Endothelial cell (in vitro differentiated cells): ENCODE results near the gene FRMD1. TPM values are rescaled to one million over a fixed set of nuclear protein-coding genes. Genes with fewer than 3 reads are reported as not detected.

ENCODE experiments used
- DNase-seq: peaks from one replicate; pipeline ENCODE4 v3.0.0; 2021; ENCODE audit warnings: low spot score
- H3K27ac Mint-ChIP-seq: one replicate; pipeline ENCODE4 v1.8.0; 2021; ENCODE audit warnings: mixed read lengths, inconsistent platforms; ENCODE audit not compliant: unreplicated experiment
- H3K27me3 Mint-ChIP-seq: one replicate; pipeline ENCODE4 v1.8.0; 2021; ENCODE audit warnings: mild to moderate bottlenecking, moderate library complexity, mixed read lengths, inconsistent platforms; ENCODE audit not compliant: unreplicated experiment
- H3K36me3 Mint-ChIP-seq: one replicate; pipeline ENCODE4 v1.8.0; 2021; ENCODE audit warnings: mild to moderate bottlenecking, low read depth, mixed read lengths, inconsistent platforms; ENCODE audit not compliant: unreplicated experiment
- H3K4me1 Mint-ChIP-seq: one replicate; pipeline ENCODE4 v1.8.0; 2021; ENCODE audit warnings: mild to moderate bottlenecking, mixed read lengths, inconsistent platforms; ENCODE audit not compliant: unreplicated experiment
- H3K4me3 Mint-ChIP-seq: one replicate; pipeline ENCODE4 v1.8.0; 2021; ENCODE audit warnings: mild to moderate bottlenecking, mixed read lengths, inconsistent platforms; ENCODE audit not compliant: unreplicated experiment
- H3K9me3 Mint-ChIP-seq: one replicate; pipeline ENCODE4 v1.8.0; 2021; ENCODE audit warnings: mixed read lengths, inconsistent platforms; ENCODE audit not compliant: unreplicated experiment
- total RNA-seq: library from RNA; stranded (reverse); fragmentation: NEBNext Ultra II Directional; extraction: Animal tissue kit (Norgen Biotek cat#: 25700); gene quantifications from one replicate; pipeline ENCODE4 v1.2.1, GENCODE V29; 2021; ENCODE audit not compliant: unreplicated experiment
- TF ChIP-seq, protein P1 (sequence below): fragments of 200-600 bp; sonication (generic); IDR thresholded peaks from one replicate; pipeline ENCODE4 v1.5.0; 2021; ENCODE audit warnings: antibody characterized with exemption; ENCODE audit not compliant: unreplicated experiment

FRMD1 gene
- total RNA-seq, 1 donor from 2014 or later: 0.05 TPM

- Mint-ChIP-seq H3K27ac (no peak overlapping the region), H3K4me1 (no peaks in the 10 kb centered on the region), H3K9me3 (no peaks in the 10 kb centered on the region), H3K27me3 (peaks cover 2% of the 10 kb centered on the region), H3K36me3 (no peaks in the 10 kb centered on the region), H3K4me3 (no peak overlapping the region)
- TF ChIP-seq, protein P1, sequence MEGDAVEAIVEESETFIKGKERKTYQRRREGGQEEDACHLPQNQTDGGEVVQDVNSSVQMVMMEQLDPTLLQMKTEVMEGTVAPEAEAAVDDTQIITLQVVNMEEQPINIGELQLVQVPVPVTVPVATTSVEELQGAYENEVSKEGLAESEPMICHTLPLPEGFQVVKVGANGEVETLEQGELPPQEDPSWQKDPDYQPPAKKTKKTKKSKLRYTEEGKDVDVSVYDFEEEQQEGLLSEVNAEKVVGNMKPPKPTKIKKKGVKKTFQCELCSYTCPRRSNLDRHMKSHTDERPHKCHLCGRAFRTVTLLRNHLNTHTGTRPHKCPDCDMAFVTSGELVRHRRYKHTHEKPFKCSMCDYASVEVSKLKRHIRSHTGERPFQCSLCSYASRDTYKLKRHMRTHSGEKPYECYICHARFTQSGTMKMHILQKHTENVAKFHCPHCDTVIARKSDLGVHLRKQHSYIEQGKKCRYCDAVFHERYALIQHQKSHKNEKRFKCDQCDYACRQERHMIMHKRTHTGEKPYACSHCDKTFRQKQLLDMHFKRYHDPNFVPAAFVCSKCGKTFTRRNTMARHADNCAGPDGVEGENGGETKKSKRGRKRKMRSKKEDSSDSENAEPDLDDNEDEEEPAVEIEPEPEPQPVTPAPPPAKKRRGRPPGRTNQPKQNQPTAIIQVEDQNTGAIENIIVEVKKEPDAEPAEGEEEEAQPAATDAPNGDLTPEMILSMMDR: no peak
- no peak for DNase-seq
These were observed 63.4 kb downstream of the FRMD1 start for GRCh38 chr6:168015482-168016175.

DNA sequence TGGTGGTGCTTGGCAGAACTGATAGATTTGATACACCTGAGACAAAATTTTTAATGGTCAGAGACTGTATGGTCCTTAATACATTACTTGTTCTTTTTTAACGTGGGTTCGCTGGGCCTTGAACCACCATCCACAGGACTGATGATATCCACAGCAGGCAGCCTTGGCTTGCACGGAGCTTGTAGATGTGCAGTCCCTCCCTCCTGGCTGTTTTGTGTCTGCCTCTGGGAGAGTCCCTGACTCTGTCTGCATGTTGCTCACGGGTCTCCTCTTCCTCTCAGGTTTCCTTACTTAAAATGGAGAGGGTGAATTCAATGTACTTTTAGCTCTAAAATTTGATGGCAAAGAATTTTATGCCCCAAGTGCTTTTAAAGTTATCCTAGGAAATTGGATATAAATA lies 64.0 kb downstream of the FRMD1 start:
- H3K36me3 Mint-ChIP-seq: no peaks in the 10 kb centered on the region
- H3K27ac Mint-ChIP-seq: no peak overlapping the region
- no peak overlapping the region for H3K4me3 Mint-ChIP-seq
- H3K27me3 Mint-ChIP-seq: peaks cover 2% of the 10 kb centered on the region
- no peaks in the 10 kb centered on the region for H3K9me3 Mint-ChIP-seq
- no peaks in the 10 kb centered on the region for H3K4me1 Mint-ChIP-seq
- no peak for DNase-seq
- TF ChIP-seq, protein P1: no peak

DNA sequence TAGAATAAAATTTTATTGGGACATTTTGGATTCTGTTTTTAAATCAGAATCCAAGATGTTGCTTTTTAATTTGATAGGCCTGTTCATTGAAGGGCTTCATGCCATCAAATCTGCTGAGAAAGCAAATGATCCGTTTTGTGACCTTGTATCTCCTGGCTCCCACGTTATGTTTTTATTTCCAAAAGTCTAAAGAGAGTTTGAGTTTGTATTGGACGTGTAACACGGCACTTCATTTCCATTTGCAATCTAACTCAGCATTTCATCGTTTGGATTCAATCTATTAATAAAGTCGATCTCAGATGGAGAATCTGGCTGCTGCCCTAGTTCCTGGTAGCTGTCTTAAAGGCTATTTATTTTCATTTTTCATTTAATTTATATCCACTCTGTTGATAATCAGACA lies 64.6 kb downstream of the FRMD1 start:
- Mint-ChIP-seq H3K4me1 (no peaks in the 10 kb centered on the region), H3K4me3 (no peak overlapping the region), H3K27ac (no peak overlapping the region), H3K27me3 (peaks cover 2% of the 10 kb centered on the region), H3K9me3 (no peaks in the 10 kb centered on the region), H3K36me3 (no peaks in the 10 kb centered on the region)
- TF ChIP-seq, protein P1: no peak
- DNase-seq: no peak

GRCh38 chr6:168013250-168013915 lies 65.6 kb downstream of the FRMD1 start:
- Mint-ChIP-seq H3K4me1 (no peaks in the 10 kb centered on the region), H3K36me3 (no peaks in the 10 kb centered on the region), H3K9me3 (no peaks in the 10 kb centered on the region), H3K4me3 (no peak overlapping the region), H3K27me3 (peaks cover 1% of the 10 kb centered on the region), H3K27ac (no peak overlapping the region)
- TF ChIP-seq, protein P1: no peak
- DNase-seq: no peak

DNA sequence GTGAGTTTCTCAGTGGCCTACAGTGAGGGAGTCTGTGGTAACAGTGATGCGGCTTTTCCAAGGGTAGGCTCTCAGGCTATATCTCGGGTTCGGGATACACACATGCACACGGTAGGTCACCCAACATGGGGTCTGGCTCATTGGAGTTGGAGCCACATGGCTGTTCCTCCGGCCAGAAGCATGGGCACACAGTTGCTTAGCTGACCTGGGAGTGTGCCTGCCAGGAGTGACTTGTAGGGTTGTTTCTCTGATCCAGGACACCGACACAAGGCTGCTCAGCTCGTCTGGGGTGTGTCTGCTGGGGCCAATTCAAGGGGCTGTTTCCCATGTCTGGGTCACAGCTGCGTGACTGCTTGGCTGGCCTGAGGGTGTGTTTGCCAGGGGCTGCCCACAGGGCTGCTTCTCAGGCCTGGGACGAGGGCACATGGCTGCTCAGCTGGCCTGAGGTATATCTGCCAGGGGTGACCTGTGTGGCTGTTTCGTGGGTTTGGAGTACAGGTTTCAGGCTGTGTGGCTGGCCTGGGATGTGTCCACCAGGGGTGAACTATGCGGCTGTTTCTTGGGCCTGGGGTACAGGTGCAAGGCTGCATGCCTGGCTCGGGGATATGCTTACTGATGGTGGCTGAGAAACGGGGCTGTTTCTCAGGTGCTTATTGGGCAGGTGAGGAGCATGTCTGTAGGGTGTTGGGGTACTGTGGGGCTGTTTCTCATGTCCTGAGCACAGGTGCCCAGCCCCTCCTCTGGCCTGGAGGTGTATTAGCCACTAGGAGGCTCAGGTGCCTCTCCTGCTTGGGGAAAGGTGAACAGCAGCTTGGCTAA lies 66.4 kb downstream of the FRMD1 start:
- Mint-ChIP-seq H3K27ac (no peak overlapping the region), H3K36me3 (no peaks in the 10 kb centered on the region), H3K27me3 (peaks cover 1% of the 10 kb centered on the region), H3K4me3 (no peak overlapping the region), H3K9me3 (no peaks in the 10 kb centered on the region), H3K4me1 (no peaks in the 10 kb centered on the region)
- DNase-seq: no peak
- TF ChIP-seq, protein P1: no peak
